HEK293 (cell line): Measurements from ENCODE around the gene DNAH11.

Source experiments
- CTCF ChIA-PET: fragments of 350-600 bp; formaldehyde crosslinking; extraction: SDS; loops from one replicate; lab custom pipeline; 2021; ENCODE audit warnings: antibody characterized with exemption; lab: Yijun Ruan, JAX
- POLR2A ChIA-PET: fragments of 300-600 bp; formaldehyde crosslinking; extraction: SDS; loops from one replicate; lab custom pipeline; 2020; ENCODE audit warnings: antibody characterized with exemption, inconsistent platforms; lab: Yijun Ruan, JAX
- H3K27ac ChIP-seq: fragments of 200-500 bp; sonication (Bioruptor generic); 2 replicates; pipeline ENCODE4 v1.5.1; 2014; ENCODE audit warnings: low read depth, low read length, control low read depth, inconsistent platforms; ENCODE audit errors: extremely low read depth
- H3K36me3 ChIP-seq, 2 experiments: fragments of 200-500 bp in 1 of 2; sonication (Bioruptor generic) in 1 of 2; 1 replicate in 1 of 2; 2 replicates in 1 of 2; pipeline ENCODE4 v1.5.1; 2014 to 2017; ENCODE audit warnings: inconsistent platforms in 2 of 2, low read length in 2 of 2; ENCODE audit not compliant: control insufficient read depth in 2 of 2, insufficient read depth in 1 of 2
- H3K4me1 ChIP-seq: fragments of 200-500 bp; sonication (Bioruptor generic); 2 replicates; pipeline ENCODE4 v1.5.1; 2014; ENCODE audit warnings: mild to moderate bottlenecking, low read length, inconsistent platforms; ENCODE audit not compliant: control insufficient read depth, insufficient read depth
- H3K4me3 ChIP-seq: 2 replicates; pipeline ENCODE4 v1.5.1; 2011; ENCODE audit warnings: low read depth, mild to moderate bottlenecking, control low read depth, low read length, moderate library complexity
- H3K9me3 ChIP-seq: fragments of 200-500 bp; sonication (Bioruptor generic); 2 replicates; pipeline ENCODE4 v1.5.1; 2014; ENCODE audit warnings: low read depth, low read length, inconsistent platforms; ENCODE audit not compliant: control insufficient read depth, insufficient read depth
- BCL11A ChIP-seq: fragments of 450-650 bp; formaldehyde crosslinking; IDR thresholded peaks from 2 replicates; pipeline ENCODE4 v1.5.1; 2016; ENCODE audit warnings: low read depth, missing biosample characterization, missing genetic modification characterization
- BCL11B ChIP-seq: fragments of 450-650 bp; formaldehyde crosslinking; IDR thresholded peaks from 2 replicates; pipeline ENCODE4 v1.5.1; 2016; ENCODE audit warnings: low read depth, missing biosample characterization, missing genetic modification characterization
- FEZF1 ChIP-seq: fragments of 450-650 bp; formaldehyde crosslinking; IDR thresholded peaks from 2 replicates; pipeline ENCODE4 v1.5.1; 2016; ENCODE audit warnings: missing biosample characterization, missing genetic modification characterization
- GLIS1 ChIP-seq: fragments of 450-650 bp; formaldehyde crosslinking; IDR thresholded peaks from 2 replicates; pipeline ENCODE4 v1.5.1; 2016; ENCODE audit warnings: missing biosample characterization, missing genetic modification characterization
- KLF16 ChIP-seq: fragments of 450-650 bp; formaldehyde crosslinking; IDR thresholded peaks from 2 replicates; pipeline ENCODE4 v1.5.1; 2017; ENCODE audit warnings: missing biosample characterization, missing genetic modification characterization
- KLF8 ChIP-seq: fragments of 450-650 bp; formaldehyde crosslinking; IDR thresholded peaks from 2 replicates; pipeline ENCODE4 v1.5.1; 2016; ENCODE audit warnings: missing biosample characterization, missing genetic modification characterization
- PRDM1 ChIP-seq: fragments of 450-650 bp; formaldehyde crosslinking; IDR thresholded peaks from 2 replicates; pipeline ENCODE4; 2016; ENCODE audit warnings: missing biosample characterization, missing genetic modification characterization
- SETDB1 ChIP-seq: IDR thresholded peaks from one replicate; pipeline ENCODE4 v1.6.1; 2017; ENCODE audit warnings: mild to moderate bottlenecking, low read length, moderate library complexity, mixed read lengths; ENCODE audit not compliant: insufficient read length
- SP7 ChIP-seq: fragments of 450-650 bp; formaldehyde crosslinking; IDR thresholded peaks from 2 replicates; pipeline ENCODE4 v1.5.1; 2016; ENCODE audit warnings: missing biosample characterization, missing genetic modification characterization
- ZBTB7A ChIP-seq: fragments of 450-650 bp; formaldehyde crosslinking; IDR thresholded peaks from 2 replicates; pipeline ENCODE4 v1.5.1; 2016; ENCODE audit warnings: low read depth, missing biosample characterization, missing genetic modification characterization
- ZNF138 ChIP-seq: fragments of 450-650 bp; formaldehyde crosslinking; IDR thresholded peaks from 2 replicates; pipeline ENCODE4 v1.5.1; 2016; ENCODE audit warnings: missing biosample characterization, missing genetic modification characterization, borderline replicate concordance
- ZNF221 ChIP-seq: fragments of 450-650 bp; formaldehyde crosslinking; IDR thresholded peaks from 2 replicates; pipeline ENCODE4 v1.5.1; 2017; ENCODE audit warnings: missing biosample characterization, missing genetic modification characterization, borderline replicate concordance
- ZNF335 ChIP-seq: fragments of 450-650 bp; formaldehyde crosslinking; conservative IDR thresholded peaks from 2 replicates; pipeline ENCODE4 v1.5.1; 2016; ENCODE audit warnings: missing biosample characterization, missing genetic modification characterization
- ZNF529 ChIP-seq: fragments of 450-650 bp; formaldehyde crosslinking; IDR thresholded peaks from 2 replicates; pipeline ENCODE4 v1.5.1; 2017; ENCODE audit warnings: missing genetic modification characterization, missing biosample characterization; ENCODE audit not compliant: insufficient replicate concordance
- ZNF585B ChIP-seq: fragments of 450-650 bp; formaldehyde crosslinking; IDR thresholded peaks from 2 replicates; pipeline ENCODE4 v1.5.1; 2016; ENCODE audit warnings: missing biosample characterization, missing genetic modification characterization
- ZNF629 ChIP-seq: fragments of 450-650 bp; formaldehyde crosslinking; IDR thresholded peaks from 2 replicates; pipeline ENCODE4 v1.5.1; 2017; ENCODE audit warnings: missing biosample characterization, missing genetic modification characterization
- ZNF660 ChIP-seq: fragments of 450-650 bp; IDR thresholded peaks from 2 replicates; pipeline ENCODE4 v1.5.1; 2018; ENCODE audit warnings: missing biosample characterization, mild to moderate bottlenecking, missing genetic modification characterization
- ZNF670 ChIP-seq: fragments of 450-650 bp; formaldehyde crosslinking; IDR thresholded peaks from 2 replicates; pipeline ENCODE4 v1.5.1; 2016; ENCODE audit warnings: missing biosample characterization, missing genetic modification characterization, low read depth
- ZNF785 ChIP-seq: fragments of 450-650 bp; formaldehyde crosslinking; IDR thresholded peaks from 2 replicates; pipeline ENCODE4 v1.5.1; 2016; ENCODE audit warnings: missing biosample characterization, missing genetic modification characterization
- ZXDB ChIP-seq: fragments of 450-650 bp; formaldehyde crosslinking; IDR thresholded peaks from 2 replicates; pipeline ENCODE4 v1.5.1; 2016; ENCODE audit warnings: missing biosample characterization, missing genetic modification characterization
- TF ChIP-seq, protein P1 (sequence below): fragments of 450-650 bp; formaldehyde crosslinking; IDR thresholded peaks from 2 replicates; pipeline ENCODE4 v1.5.1; 2016; ENCODE audit warnings: missing biosample characterization, missing genetic modification characterization, low read depth
- TF ChIP-seq, protein P2 (sequence below): fragments of 450-650 bp; formaldehyde crosslinking; IDR thresholded peaks from 2 replicates; pipeline ENCODE4 v1.5.1; 2016; ENCODE audit warnings: missing biosample characterization, missing genetic modification characterization
- TF ChIP-seq, protein P3 (sequence below): fragments of 450-650 bp; formaldehyde crosslinking; IDR thresholded peaks from 2 replicates; pipeline ENCODE4 v1.5.1; 2016; ENCODE audit warnings: missing biosample characterization, missing genetic modification characterization
- TF ChIP-seq, protein P4 (sequence below): fragments of 450-650 bp; formaldehyde crosslinking; IDR thresholded peaks from 2 replicates; pipeline ENCODE4 v1.5.1; 2016; ENCODE audit warnings: missing biosample characterization, missing genetic modification characterization
- TF ChIP-seq, protein P5 (sequence below): fragments of 450-650 bp; formaldehyde crosslinking; IDR thresholded peaks from 2 replicates; pipeline ENCODE4 v1.5.1; 2016; ENCODE audit warnings: missing biosample characterization, missing genetic modification characterization
- TF ChIP-seq, protein P6 (sequence below): fragments of 450-650 bp; formaldehyde crosslinking; IDR thresholded peaks from 2 replicates; pipeline ENCODE4 v1.5.1; 2016; ENCODE audit warnings: missing biosample characterization, missing genetic modification characterization
- TF ChIP-seq, protein P7 (sequence below): sonication (generic); formaldehyde crosslinking; IDR thresholded peaks from 2 replicates; pipeline ENCODE4 v1.8.1; 2022; ENCODE audit warnings: mild to moderate bottlenecking, moderate library complexity, missing genetic modification reagents

DNAH11 gene

DNA sequence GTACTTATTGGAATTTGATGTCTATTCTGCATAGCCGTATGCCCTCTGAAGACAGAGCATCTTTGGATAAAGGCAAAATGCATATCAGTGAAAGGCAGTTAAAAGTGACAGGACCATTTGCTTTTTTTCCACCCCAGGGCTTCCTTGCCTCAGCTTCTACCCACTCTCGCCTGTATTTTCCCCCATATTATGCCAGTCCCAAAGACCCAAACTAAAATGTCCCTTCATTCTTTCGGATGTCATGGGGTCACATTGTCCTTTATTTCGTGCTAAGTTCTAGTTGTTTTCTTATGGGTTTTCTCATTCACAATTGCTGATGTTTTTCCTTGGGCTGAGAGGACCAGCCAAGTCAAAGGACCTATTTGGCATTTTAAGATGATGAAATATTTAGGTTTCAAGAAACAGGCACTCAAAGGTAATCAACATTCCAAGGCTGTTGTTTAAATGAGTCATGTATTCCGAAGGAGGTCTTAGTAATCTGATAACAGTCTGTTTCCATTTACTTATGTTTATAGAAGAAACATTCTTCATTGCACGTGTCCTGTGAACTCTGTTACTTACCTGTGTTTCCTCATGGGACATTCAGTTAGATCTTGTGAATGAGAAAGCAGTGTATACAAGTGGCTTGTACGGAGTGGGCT lies 74.1 kb downstream of the DNAH11 start:
- Histone ChIP-seq H3K27ac (no peak overlapping the region), H3K9me3 (no peaks in the 10 kb centered on the region), H3K4me3 (no peak overlapping the region), H3K36me3 (no peaks in the 10 kb centered on the region), H3K4me1 (peaks cover 14% of the 10 kb centered on the region)
- POLR2A ChIA-PET: no interaction called here
- CTCF ChIA-PET: interaction anchor here (0.7 to 1.2 kb wide), 3 partner anchors 22 to 150 kb away, joined by 3 to 4 read pairs (median 3); no protein-coding TSS in a partner anchor
- TF ChIP-seq SP7 (tag by site-specific recombination) (0 out of 2 replicates have a peak, but pooled peaks have one; percentile 20), FEZF1 (0 out of 2 replicates have a peak, but pooled peaks have one; percentile 21), ZXDB (peak; percentile 62), ZNF785 (tag by site-specific recombination) (no peak), PRDM1 (tag by site-specific recombination) (peak; percentile 80), ZNF221 (no peak), KLF16 (no peak), ZBTB7A (no peak), GLIS1 (tag by site-specific recombination) (peak; percentile 61), BCL11B (tag by site-specific recombination) (0 out of 2 replicates have a peak, but pooled peaks have one; percentile 23), ZNF138 (tag by site-specific recombination) (no peak), ZNF585B (tag by site-specific recombination) (no peak), ZNF629 (peak; percentile 58), KLF8 (tag by site-specific recombination) (peak; percentile 73), ZNF670 (no peak), BCL11A (tag by site-specific recombination) (0 out of 2 replicates have a peak, but pooled peaks have one; percentile 18), ZNF335 (tag by site-specific recombination) (peak; percentile 86), ZNF660 (tag by site-specific recombination) (peak; percentile 49; the same call in 1 of the 2 replicates), ZNF529 (tag by site-specific recombination) (no peak), SETDB1 (no peak)
- TF ChIP-seq, protein P1, sequence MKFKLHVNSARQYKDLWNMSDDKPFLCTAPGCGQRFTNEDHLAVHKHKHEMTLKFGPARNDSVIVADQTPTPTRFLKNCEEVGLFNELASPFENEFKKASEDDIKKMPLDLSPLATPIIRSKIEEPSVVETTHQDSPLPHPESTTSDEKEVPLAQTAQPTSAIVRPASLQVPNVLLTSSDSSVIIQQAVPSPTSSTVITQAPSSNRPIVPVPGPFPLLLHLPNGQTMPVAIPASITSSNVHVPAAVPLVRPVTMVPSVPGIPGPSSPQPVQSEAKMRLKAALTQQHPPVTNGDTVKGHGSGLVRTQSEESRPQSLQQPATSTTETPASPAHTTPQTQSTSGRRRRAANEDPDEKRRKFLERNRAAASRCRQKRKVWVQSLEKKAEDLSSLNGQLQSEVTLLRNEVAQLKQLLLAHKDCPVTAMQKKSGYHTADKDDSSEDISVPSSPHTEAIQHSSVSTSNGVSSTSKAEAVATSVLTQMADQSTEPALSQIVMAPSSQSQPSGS: 0 out of 2 replicates have a peak, but pooled peaks have one; percentile 26
- TF ChIP-seq, protein P2, sequence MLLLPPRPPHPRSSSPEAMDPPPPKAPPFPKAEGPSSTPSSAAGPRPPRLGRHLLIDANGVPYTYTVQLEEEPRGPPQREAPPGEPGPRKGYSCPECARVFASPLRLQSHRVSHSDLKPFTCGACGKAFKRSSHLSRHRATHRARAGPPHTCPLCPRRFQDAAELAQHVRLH: no peak
- TF ChIP-seq, protein P3, sequence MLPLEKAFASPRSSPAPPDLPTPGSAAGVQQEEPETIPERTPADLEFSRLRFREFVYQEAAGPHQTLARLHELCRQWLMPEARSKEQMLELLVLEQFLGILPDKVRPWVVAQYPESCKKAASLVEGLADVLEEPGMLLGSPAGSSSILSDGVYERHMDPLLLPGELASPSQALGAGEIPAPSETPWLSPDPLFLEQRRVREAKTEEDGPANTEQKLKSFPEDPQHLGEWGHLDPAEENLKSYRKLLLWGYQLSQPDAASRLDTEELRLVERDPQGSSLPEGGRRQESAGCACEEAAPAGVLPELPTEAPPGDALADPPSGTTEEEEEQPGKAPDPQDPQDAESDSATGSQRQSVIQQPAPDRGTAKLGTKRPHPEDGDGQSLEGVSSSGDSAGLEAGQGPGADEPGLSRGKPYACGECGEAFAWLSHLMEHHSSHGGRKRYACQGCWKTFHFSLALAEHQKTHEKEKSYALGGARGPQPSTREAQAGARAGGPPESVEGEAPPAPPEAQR: no peak
- TF ChIP-seq, protein P4, sequence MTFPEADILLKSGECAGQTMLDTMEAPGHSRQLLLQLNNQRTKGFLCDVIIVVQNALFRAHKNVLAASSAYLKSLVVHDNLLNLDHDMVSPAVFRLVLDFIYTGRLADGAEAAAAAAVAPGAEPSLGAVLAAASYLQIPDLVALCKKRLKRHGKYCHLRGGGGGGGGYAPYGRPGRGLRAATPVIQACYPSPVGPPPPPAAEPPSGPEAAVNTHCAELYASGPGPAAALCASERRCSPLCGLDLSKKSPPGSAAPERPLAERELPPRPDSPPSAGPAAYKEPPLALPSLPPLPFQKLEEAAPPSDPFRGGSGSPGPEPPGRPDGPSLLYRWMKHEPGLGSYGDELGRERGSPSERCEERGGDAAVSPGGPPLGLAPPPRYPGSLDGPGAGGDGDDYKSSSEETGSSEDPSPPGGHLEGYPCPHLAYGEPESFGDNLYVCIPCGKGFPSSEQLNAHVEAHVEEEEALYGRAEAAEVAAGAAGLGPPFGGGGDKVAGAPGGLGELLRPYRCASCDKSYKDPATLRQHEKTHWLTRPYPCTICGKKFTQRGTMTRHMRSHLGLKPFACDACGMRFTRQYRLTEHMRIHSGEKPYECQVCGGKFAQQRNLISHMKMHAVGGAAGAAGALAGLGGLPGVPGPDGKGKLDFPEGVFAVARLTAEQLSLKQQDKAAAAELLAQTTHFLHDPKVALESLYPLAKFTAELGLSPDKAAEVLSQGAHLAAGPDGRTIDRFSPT: 0 out of 2 replicates have a peak, but pooled peaks have one; percentile 48
- TF ChIP-seq, protein P5, sequence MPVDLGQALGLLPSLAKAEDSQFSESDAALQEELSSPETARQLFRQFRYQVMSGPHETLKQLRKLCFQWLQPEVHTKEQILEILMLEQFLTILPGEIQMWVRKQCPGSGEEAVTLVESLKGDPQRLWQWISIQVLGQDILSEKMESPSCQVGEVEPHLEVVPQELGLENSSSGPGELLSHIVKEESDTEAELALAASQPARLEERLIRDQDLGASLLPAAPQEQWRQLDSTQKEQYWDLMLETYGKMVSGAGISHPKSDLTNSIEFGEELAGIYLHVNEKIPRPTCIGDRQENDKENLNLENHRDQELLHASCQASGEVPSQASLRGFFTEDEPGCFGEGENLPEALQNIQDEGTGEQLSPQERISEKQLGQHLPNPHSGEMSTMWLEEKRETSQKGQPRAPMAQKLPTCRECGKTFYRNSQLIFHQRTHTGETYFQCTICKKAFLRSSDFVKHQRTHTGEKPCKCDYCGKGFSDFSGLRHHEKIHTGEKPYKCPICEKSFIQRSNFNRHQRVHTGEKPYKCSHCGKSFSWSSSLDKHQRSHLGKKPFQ: no peak
- TF ChIP-seq, protein P6, sequence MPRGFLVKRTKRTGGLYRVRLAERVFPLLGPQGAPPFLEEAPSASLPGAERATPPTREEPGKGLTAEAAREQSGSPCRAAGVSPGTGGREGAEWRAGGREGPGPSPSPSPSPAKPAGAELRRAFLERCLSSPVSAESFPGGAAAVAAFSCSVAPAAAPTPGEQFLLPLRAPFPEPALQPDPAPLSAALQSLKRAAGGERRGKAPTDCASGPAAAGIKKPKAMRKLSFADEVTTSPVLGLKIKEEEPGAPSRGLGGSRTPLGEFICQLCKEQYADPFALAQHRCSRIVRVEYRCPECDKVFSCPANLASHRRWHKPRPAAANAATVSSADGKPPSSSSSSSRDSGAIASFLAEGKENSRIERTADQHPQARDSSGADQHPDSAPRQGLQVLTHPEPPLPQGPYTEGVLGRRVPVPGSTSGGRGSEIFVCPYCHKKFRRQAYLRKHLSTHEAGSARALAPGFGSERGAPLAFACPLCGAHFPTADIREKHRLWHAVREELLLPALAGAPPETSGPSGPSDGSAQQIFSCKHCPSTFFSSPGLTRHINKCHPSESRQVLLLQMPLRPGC (tag by site-specific recombination): 0 out of 2 replicates have a peak, but pooled peaks have one; percentile 36
- TF ChIP-seq, protein P7, sequence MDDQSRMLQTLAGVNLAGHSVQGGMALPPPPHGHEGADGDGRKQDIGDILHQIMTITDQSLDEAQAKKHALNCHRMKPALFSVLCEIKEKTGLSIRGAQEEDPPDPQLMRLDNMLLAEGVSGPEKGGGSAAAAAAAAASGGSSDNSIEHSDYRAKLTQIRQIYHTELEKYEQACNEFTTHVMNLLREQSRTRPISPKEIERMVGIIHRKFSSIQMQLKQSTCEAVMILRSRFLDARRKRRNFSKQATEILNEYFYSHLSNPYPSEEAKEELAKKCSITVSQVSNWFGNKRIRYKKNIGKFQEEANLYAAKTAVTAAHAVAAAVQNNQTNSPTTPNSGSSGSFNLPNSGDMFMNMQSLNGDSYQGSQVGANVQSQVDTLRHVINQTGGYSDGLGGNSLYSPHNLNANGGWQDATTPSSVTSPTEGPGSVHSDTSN: no peak
